Measurements from ENCODE around the gene MRPL48. TPM values are rescaled to one million over a fixed set of nuclear protein-coding genes. Genes with fewer than 3 reads are reported as not detected.

The MRPL48 gene
- total RNA-seq, result 31.8 and 31.9 TPM in 2 replicates

DNA sequence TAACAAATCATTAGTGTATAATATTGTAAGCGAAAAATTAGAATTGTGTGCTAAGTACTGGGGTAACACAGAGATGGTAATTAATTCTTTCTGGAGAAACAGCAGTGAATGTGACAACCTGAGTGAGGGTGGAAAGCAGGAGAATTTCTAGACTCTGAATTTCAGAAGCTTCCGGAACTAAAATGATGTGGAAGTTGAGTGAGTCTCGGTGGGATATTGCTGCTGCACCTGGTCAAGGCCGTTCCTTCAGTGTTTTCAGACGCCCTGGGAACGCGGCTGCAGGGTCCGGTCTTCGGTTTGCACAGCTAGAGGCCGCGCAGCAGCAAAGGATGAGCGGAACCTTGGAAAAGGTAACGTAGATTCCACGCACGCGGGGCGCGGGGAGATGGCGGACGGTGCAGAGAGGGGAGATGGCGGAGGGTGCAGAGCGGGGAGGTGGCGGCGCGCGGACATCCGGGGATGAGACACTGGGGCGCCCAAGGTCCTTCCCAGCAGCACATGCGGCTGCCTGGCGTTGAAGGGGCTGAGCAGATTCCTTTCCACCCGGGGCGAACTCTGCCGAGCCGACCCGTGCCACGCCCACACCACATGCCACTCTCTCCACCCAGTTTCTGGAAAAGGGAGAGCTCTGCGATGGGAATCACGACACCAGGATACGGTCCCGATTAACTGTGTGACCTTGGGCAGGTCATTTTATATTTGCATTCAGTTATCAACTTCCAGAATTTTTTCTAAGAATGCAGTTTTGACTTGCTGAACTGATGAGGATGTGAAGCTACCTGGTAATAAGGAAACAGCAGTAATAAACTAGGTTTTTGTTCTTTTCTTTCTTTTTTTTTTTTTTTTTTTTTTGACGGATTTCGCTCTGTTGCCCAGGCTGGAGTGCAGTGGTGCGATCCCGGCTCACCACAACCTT, at the start of gene MRPL48:
MRPL48 (plus strand) TSS at position 232 of the 916 bp plus-strand sequence; CDS start at position 330, 98 bp downstream.

DNA sequence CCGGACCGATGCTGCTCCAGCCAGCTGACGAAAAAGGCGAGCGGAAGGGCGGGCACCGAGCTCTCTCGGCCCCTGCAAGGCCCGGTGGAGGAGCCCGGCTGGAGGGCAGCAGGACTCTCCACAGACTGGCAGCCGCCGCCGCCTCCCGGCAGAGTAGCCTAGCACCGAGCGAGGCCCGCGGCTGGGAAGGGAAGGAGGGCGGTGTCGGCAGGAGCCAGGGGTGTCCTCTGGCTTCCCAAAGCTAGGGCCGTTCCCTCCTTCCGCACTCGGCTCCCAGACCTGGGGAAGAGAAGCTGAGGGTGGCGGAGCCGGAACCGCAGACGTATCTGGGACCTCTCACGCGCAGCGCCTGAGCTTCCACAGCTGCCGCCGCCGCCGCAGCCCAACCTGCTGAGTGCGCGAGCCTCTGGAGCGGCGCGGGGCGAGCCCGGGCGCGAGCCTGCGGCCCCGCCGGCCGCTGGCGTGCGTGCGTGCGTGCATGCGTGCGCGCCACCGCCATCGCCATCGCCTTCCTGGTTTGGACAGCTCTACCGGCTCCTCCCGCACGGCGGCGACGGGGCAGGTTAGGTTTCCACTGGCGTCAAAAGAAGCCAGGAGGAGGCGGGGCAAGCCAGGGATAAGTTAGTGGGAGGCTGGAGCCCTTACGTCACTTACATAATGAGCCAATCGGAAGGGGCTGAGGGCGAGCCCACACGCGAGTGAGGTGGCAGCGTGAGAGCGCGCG, 26.8 kb upstream of the MRPL48 start, which contains the start of gene RAB6A:
RAB6A (minus strand) TSS at position 396 of the 724 bp plus-strand sequence. CDS start 439 bp downstream, outside the sequence.

DNA sequence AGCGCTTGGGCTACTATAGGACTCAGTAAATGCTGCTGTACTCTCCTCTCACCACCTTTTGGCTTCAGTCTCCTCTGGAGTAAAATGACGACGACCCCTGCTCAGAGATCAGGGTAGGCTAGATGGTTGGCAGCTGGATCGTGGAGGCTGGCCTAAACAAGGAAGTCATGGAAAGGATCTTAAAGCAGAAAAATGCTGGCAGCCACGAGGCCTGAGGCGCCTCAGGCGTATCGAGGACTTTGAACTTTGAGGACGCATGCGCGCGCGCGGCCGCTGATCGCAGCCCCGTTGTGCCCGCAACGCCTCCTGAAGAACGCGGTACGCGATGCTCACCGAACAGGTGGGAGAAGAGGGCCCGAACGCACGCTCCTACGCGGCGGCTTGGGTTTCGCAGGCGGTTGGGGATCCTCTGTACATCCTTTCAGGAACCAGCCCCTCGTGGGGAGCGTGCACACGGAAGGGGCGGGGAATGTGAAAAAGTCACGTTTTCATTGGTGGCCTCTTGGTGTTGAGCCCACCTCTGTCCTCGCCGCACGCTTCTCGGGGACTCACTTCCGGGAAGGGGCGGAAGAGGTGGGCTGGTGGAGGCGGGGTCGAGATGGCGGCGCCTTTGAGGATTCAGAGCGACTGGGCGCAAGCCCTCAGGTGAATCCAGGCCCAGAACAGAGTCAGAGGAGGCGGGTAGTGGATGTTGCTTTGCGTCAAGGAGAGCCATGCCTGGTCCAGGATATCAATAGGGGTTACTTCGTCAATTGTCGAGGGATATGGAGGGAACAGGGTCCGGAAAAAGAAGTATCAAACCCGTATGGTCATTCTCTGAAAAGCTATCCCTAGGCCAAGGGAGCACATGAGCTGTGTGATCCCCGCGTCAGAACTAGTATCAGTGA, 89.0 kb downstream of the MRPL48 start, which contains the start of the genes COA4 and PAAF1:
COA4 (minus strand) TSS at position 423 of the 887 bp plus-strand sequence. CDS start 3,468 bp downstream, outside the sequence.
PAAF1 (plus strand) TSS at position 576 of the 887 bp plus-strand sequence; CDS start at position 599, 23 bp downstream.

Other genes starting within 250 kb of the MRPL48 start
- 14.9 and 18.2 TPM in 2 replicates for gene FAM168A, start 189.8 kb upstream of the MRPL48 start, total RNA-seq
- 0.79 TPM in 1 of 2 replicates, not detected in the other for gene PLEKHB1, start 141.3 kb upstream of the MRPL48 start, total RNA-seq
- gene RAB6A, start 26.8 kb upstream of the MRPL48 start, total RNA-seq, result 148 and 153 TPM in 2 replicates
- gene COA4, start 89.0 kb downstream of the MRPL48 start, total RNA-seq, result 79.5 and 83.9 TPM in 2 replicates
- gene PAAF1, start 89.1 kb downstream of the MRPL48 start, total RNA-seq, result 8.9 and 9.7 TPM in 2 replicates
- not detected in 2 replicates for gene DNAJB13, start 163.2 kb downstream of the MRPL48 start, total RNA-seq
- gene UCP2, start 195.0 kb downstream of the MRPL48 start, total RNA-seq, result 0.53 and 2.2 TPM in 2 replicates
- gene UCP3, start 221.2 kb downstream of the MRPL48 start, total RNA-seq, result 0.80 and 1.0 TPM in 2 replicates

Measured in thoracic aorta endothelial cell (primary cell).